ENCODE data around the gene PITRM1. TPM values are rescaled to one million over a fixed set of nuclear protein-coding genes. Genes with fewer than 3 reads are reported as not detected.

The PITRM1 gene
- total RNA-seq, 4 donors from 2014 or later, result 67.6 to 107 (median 74.0) TPM

DNA sequence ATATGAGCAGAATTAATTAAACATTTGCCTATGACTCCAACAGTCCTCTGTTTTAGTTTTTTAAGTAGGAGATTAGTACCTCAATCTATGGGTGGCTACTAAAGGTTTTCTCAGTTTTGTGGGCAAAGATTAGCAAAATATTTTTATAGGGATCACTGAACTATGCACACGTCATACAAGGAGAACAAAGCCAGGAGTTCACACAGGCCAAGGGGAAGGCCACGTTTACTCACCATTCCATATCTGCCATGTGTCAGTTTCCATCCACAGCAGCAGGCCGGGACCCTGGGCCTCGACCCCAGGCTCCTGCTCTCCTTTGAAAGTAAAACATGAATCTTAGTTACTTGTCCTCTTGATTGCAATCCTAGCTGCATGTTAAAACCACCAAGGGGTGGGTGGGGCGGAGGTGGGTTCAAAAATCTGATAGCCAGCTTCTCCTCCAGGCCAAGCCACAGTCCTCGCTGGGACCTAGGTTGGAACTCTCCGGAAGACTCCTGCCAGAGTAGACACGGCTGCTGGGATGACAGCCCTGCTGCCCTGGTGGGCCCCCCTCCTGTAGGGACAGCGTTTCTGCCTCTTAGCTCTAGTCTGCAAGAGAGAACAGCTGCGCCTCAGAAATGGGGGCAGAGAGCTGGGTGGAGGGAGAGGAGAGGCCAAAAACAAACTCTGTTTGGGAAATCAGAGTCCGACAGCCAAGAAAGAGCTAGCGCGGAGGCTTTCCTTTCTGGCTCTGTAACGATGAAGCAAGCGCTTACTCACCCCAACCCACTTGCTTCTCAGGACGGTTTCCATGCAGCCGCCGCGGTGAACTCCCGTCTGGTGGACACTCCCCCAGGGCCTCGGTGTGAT, 35.6 kb downstream of the PITRM1 start:
- no peak for DNase-seq (ENCODE audit: low spot score)
- TF ChIP-seq, protein P1, sequence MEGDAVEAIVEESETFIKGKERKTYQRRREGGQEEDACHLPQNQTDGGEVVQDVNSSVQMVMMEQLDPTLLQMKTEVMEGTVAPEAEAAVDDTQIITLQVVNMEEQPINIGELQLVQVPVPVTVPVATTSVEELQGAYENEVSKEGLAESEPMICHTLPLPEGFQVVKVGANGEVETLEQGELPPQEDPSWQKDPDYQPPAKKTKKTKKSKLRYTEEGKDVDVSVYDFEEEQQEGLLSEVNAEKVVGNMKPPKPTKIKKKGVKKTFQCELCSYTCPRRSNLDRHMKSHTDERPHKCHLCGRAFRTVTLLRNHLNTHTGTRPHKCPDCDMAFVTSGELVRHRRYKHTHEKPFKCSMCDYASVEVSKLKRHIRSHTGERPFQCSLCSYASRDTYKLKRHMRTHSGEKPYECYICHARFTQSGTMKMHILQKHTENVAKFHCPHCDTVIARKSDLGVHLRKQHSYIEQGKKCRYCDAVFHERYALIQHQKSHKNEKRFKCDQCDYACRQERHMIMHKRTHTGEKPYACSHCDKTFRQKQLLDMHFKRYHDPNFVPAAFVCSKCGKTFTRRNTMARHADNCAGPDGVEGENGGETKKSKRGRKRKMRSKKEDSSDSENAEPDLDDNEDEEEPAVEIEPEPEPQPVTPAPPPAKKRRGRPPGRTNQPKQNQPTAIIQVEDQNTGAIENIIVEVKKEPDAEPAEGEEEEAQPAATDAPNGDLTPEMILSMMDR (IDR thresholded peaks at IDR 0.05), result no peak
- peak; percentile 42 for ATAC-seq (ENCODE audit: low FRiP score)

DNA sequence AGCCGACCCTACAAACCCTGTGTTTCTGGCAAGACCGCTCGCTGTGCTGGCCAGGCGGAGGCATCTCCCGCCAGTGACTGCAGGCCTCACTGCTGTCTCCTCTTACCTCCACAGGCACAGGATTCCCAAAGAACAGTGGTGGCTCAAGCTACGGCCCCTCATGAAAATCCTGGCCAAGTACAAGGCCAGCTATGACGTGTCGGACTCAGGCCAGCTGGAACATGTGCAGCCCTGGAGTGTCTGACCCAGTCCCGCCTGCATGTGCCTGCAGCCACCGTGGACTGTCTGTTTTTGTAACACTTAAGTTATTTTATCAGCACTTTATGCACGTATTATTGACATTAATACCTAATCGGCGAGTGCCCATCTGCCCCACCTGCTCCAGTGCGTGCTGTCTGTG, 36.2 kb downstream of the PITRM1 start:
- DNase-seq (ENCODE audit: low spot score) (no peak), ATAC-seq (ENCODE audit: low FRiP score) (peak; percentile 7)
- TF ChIP-seq, protein P1 (IDR thresholded peaks at IDR 0.05), result no peak

DNA sequence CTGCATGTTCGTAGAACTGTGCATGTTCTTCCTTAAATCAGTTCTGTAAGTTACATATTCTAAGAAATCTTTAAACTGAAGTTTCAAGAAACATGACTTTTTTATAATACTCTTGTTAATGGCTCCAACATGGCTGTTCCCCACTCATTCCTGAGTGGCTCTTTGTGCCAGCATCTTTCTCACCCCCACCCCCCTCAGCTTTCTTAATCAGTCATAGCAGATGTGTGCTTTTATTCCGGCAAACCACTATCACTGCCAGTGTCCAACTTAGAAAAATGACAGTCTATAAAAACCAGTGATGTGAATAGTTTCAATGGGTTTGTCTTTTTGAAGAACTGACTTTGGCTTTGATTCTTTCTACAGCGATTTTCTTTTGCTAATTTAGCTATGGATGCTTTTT, 37.6 kb downstream of the PITRM1 start:
- DNase-seq (ENCODE audit: low spot score), result no peak
- TF ChIP-seq, protein P1 (IDR thresholded peaks at IDR 0.05), result no peak
- no peak for ATAC-seq (ENCODE audit: low FRiP score)

DNA sequence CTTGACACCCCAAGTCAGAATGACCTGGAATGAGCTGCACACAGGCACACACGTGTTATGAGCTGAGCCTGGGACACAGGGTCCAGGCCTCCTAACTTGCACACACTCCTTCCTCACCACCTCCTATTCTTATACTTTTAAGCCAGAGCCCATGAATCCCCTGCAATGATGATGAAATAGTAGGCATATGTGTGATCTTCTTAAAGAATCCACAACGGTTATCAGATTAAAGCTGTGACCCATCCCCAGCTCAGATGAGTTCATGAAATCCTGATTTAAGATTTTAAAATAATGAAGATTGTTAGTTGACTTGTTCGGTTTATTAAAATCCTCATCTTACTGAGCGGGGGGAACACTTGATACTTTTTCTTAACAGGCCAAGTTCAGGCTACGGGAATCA, 38.6 kb downstream of the PITRM1 start:
- ATAC-seq (ENCODE audit: low FRiP score), result no peak
- TF ChIP-seq, protein P1 (IDR thresholded peaks at IDR 0.05), result no peak
- no peak for DNase-seq (ENCODE audit: low spot score)

DNA sequence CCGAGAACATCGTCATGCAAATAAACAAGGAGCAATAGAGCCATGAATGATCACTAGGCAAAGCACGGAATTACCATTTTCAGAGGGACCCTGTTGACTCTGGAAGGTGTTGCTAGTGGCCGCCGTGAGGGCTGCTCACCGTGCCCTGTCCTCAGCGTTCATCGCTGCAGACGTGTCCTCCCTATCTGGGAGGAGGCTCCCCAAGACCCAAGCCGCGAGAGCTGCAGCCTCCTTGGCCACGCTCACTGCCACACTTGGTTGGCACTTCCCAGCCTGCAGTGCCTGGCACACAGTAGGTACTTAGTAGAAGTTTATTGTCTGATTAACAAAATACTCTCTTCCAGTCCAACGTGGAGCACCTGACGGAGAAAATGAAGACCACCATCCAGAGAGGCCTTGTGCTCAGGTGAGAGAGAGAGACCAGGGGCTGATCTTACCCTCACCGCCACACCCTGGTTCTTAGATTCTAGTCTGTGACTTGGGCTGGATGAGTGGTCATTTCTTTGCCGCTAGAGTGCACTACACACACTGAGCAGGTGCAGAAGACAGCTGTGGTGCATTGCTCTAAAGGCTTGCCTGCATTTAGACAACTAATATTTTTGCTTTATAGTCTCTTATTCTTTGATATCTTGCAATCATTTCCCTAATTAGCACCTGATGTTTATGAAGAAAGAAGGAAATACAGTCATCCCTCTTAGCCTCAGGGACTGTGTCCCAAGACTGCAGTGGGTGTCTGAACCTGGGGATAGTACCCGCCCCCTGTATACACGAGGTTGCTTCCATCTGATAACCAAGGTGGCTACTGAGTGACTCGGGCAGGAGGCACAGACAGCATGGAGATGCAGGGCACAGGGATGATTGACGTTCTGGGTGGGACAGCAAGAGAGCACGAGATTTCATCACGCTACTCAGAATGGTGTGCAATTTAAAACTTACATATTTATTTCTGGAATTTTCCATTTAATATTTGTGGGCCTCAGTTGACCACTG, 40.3 kb downstream of the PITRM1 start:
- no peak for ATAC-seq (ENCODE audit: low FRiP score)
- TF ChIP-seq, protein P1 (IDR thresholded peaks at IDR 0.05), result no peak
- no peak for DNase-seq (ENCODE audit: low spot score)

DNA sequence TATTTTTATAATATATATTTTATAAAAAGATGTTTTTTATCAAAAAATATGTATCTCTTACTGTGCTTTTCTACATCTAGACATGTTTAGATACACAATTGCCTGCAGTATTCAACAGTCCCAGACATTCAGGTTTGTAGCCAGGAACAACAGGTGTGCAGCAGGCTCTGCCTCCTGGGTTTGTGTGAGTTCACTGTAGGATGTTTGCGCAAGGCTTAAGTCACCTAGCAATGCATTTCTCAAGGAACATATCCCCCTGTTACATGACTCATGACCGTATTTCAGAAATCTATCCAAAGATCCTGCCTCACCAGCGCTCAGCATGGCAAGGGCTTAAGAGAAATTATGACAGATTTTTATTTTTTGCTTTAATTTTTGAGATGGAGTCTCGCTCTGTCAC, 41.5 kb downstream of the PITRM1 start:
- no peak for DNase-seq (ENCODE audit: low spot score)
- TF ChIP-seq, protein P1 (IDR thresholded peaks at IDR 0.05), result no peak
- no peak for ATAC-seq (ENCODE audit: low FRiP score)

Measured in omental fat pad (tissue), 4 donors.